KG1 (cell line): Measurements from ENCODE around the gene HYAL1.

Experiments used
- DNase-seq: peaks from one replicate; lab custom pipeline; 2025; lab: John Stamatoyannopoulos, UW

HYAL1 gene

DNA sequence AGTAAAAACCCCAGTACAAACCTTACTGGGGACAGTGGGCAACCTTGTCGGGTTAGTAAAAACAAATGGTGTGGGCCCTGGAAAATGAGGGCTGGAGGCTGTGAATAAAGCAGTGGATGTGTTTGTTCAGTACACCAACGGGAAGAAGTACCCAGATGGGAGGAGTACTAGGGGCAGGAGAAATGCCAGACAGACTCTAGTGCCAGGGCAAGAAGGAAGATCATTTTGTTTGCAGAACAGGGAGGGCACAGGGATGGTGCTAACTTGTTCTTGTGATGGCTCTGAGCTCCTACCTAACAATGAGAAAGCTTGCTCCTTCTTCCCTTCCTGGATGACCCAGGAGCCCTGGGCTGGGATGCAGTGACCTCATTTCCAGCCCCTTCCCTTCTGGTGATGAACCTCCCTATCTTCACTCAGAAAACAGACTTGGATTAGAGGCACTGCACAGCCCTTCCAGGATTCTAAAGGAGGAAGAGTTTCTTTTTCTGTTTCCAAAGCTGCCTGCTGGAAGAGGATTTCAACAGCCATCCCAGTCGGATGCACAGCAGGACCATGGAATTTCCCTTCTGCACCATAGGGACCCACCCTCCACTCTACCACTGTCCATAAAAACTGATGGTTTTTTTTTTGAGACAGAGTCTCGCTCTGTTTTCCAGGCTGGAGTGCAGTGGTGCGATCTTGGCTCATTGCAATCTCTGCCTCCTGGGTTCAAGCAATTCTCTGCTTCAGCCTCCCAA is 31.1 kb upstream of the HYAL1 start:
- DNase-seq = no peak

DNA sequence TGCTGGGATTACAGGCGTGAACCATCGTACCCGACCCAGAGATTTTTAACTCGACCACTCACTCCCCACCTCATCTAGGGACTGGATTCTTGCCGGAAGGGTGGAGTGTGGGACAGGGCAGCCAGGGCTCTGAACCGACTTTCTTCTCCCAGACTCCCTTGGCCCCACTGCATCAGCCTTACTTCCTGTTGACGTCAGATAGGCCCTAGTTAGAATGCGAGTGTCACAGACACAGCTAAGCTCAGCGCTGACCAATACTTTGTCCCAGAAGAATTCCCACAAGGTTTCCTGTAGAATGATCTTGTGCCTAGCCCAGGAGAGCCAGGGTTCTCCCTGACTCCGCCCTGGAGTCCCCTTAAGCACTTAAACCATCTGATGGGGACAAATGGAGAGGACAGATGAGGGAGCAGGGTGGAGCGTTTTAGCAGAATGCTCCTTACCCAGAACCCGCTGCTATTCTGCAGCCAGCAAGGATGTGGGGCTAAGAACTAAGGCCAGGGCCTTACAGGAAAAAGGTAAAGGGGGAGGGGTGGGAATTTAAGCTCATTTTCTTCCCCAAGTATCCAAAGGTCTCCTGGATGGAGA is 30.5 kb upstream of the HYAL1 start:
- DNase-seq = no peak

DNA sequence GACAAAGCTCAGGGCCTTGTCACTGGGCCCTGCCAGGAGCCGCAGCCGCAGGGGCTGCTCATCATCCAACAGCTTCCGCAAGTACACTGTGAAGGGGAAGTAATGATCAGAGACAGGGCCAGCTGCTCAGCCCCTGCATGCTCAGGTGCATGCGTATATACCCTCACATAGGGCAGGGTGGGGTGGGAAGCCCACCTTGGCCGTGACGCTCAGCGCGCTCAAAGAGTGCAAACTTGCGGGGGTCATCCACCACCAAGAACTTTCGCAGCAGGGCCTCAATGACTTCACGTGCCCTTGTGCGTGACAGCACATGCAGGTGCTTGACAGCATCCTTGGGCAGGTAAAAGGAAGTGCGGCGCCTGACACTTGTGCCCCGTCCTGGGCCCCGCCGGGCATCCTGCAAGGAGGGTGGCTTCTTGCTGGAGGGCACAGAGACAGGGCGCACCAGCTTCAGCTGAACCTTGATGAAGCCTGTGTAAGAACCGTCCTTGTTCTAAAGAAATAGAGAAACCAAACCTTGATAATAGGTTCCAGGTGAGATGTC is 28.1 kb upstream of the HYAL1 start:
- no peak for DNase-seq

DNA sequence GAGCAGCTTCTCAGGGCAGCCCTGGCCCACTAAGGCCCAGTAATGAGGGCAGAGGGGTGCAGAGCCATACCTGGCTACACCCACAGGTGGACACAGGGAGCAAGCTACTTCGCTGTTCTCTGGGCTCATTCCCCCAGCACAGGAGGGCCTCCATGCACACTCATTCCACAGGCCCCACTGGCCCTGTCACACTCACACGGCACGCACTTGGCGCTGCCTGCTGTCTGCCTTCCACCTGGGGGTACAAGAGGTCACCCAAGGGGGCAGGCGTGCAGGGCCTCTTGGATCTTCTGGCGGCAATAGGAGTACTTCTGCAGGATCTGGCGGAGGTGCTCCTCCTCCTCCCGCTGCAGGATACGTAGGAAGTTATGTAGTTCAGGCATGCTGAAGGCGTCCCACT is 27.0 kb upstream of the HYAL1 start:
- no peak for DNase-seq

DNA sequence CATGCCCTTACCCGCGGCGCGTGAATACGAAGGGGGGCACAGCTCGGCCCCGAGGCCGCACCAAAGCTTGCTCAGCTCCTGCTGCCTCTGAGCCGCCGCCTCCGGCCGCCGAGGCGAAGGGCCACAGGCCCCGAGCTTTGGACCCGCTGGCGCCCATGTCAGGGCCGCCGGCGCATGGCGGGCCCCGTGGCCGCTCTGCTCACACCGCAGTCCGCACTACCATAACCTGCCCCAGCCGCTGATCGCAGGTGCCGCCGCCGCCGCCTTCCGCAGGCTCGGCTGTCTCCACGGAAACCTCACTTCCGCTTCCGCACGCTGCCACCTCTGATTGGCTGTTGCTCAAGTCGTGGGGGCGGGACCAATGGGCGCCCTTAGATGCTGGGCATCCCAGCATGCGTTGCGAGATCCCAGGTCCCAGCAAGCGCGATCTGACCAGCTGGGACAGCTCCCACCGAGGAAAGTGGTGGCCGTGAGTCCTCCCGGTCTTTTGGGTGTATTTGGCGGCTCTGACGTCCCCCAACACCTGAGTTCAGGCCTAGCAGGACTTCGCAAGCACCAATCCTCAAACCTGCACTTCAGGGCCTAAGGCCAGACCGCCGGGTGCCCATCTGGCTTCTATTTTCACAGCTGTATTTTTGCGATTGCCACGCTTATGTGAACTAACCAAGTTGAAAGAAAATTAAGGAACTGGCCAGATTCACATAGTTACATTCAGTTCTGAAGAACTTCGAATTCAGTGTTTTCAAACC is 24.7 kb upstream of the HYAL1 start, which contains the start of gene TUSC2:
Gene TUSC2 (minus strand): TSS at position 281 of the 749 bp plus-strand sequence. CDS start 124 bp downstream, at position 157.
- DNase-seq = peak; percentile 96

DNA sequence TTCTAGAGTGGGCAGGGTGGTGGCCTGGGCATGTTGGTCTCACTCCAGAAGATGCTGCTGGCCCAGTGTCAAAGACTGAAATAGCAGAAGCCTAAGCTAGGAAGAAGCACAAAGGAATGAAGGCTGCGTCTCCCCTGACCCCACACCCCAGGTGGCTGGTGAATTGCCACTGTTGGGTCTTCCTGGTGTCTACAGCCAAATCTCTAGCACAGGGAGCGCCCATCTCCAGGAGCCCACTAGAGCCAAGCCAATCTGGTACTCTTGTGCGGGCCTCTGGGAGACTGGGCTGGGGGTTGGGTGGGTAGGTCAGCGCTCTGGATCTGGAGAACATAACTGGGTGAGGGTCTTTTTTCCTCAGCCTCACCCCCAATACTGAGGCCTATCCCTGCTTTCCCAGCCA is 23.8 kb upstream of the HYAL1 start:
- DNase-seq = no peak

DNA sequence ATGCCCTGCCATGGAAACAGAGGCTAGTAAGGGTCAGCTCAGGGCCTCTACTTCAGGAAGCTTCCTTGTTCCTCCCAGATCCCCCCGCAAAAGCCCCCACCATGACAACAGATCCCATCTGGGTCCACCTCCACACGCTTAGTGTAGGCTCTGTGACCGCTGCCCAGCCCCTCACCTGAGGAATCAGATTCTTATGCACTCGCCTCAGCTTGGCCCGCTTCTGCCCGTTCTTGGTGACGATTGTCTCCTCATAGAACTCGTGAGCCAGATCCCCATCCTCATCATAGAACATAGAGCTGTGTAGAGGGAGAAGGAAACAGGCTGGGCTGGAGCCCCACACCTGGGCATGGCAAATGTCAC is 22.8 kb upstream of the HYAL1 start:
- no peak for DNase-seq

DNA sequence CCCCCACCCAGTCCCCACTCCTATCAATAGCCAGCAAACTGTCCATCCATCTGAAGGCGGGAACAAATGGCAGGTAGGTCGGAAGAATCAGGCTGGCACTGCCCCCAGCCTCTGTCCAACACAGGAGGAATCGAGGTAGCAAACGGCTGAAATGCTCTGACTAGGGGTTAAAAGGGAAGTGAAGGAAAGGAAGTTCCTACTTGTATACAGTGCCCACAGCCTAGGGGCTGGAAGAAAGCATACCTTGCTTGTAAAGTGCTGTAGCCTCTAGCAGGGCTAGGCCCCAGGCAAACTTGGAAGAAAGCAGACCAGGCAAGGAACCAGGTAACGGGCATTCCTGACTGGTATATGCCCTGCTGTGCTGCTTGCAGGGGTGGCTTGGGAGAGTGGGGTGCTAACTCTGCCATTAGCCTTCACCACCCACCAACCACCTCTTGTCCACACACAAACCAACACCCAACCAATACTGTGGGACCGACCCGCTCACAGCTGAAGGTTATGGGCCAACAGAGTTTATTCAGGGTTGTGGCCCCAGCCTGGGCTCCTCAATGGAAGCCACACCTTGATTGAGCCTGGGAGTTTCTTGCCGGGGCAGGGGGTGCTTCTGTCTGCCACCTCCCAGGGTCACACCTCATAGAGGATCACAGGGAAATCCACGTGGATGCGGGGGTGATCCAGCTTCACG is 22.3 kb upstream of the HYAL1 start:
- no peak for DNase-seq

DNA sequence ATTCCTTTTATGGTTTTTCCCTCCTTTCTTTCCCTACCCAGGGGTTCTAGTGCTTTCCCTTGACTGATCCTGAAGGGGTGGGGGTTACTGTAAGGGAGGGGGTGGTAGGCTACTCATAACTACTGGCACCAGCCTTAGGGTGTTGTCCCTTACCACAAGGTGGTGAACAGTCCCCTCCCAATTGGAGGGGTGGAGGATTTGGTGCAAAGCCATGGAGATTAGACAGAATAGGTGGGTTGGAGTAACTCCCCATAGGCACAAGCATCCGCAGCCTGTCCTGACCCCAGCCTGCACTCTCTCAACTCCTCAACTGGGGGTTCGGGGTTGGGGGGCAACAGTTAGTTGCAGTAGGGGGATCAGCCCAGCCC is 21.7 kb upstream of the HYAL1 start:
- no peak for DNase-seq

DNA sequence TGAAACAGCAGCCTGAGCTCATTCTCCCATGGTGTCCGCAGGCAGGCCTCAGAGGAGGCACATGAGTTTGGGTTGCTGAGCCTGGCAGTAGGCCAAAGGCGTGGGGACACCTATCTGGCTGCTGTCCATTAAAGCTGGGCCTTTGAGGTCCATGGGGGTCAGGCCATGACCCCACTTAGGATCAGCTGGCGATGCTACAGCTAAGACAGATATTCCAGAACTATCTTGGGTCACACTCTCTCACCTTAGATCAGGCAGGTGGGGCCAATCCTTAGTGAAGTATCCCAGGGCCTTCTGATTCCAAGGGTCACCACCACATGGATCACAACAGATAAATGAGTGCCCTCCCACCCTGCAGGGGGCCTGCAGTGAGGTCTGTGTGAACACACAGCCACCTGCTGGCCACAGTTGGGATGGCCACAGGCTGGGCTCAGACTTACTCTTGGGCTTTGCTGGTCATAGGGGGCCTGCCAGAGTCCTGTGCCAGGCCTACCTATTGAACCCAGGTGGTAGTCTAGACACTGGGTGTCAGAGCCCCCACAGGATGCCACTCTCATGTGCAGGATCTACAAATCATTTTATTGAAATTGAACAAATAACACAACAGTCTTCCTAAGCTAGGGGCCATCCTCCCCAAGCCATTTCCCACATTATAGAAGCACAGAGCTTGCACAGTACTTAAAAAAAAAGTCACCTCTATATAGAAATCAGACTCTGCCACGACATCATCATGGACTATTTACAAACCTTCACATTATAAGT is 21.2 kb upstream of the HYAL1 start:
- DNase-seq = peak; percentile 57

DNA sequence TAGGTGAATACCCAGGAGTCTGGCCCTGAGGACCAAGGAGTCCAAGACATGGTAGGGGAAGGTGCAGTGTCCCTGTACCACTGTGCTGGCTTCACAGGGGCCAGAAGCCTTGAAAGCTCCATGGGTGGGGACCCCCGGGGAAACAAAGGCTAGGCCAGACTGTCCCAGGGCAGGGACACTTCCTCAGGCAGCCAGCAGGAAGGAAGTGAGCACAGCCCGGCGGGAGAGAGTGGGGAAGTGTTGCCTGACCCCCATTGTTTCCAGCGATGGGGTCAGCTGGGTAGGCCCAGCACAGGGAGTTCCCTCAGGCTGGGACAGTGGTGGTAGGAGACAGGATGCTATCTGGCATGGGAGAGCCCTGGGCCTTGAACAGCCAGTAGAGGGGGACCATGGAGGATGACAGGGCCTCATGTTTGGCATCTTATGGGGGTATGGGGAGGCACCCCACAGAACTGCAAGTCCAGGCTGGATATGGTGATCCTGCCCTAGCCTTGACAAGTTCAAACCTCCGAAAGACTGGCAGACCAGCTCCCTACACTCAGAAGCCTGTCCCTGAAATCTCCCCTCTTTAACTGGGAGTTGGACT is 20.3 kb upstream of the HYAL1 start:
- DNase-seq = no peak

DNA sequence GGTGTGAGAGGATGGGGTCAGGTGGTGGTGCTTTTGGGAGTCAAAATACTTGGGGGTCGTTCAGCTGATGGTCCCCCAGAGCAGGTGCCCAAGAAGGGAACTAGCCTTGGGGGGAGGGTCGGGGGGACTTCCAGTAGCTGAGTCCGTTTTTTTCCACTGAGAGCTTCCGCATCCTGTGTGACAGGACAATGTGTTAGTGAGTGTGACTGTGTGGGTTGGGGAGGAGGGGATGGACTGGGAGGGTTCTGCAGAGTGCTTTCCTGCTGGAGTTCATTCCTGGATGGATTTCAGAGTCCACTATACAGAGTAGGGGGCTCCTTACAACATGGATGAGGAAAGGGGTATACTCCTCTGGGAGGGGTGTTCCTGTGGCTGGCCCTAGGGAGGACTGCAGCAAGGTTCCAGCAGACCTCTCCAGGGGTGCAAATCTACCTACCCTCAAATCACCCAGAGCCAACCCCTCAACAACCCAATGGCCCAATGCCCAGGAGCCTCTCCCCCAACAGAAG is 19.8 kb upstream of the HYAL1 start:
- DNase-seq = no peak

DNA sequence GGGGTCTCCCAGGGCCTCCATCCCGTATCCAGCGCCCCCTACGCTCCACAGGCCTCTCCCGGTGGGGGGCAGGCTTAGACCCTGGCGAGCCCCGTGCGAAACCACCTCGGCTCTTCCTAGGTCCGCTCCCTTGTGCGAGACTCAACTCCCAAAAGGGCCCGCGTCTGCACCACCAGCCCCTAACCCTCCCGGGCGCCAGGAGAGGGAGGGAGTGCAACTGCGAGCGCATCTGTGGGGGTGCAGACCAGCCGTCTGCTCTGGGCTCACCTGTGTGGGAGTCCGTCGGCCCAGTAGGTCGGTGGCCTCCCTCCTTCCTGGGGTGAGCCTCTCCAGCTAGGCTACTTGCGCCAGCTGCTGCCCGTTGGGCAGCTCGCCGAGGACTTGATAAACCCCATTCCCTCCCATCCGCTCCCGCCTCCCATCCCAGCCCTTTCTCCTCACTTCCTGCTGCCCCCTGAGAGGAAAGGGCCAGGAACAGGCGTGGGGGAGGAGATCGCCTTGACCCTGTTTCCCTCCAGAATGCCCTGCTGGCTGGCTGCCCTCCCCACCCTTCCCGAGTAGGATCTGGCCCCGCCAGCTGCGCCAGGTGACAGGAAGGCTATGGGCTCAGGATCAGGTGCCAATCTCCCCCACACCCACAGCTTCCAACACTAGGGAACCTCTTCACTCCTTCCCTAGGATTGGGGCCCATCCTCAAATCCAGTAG is 19.2 kb upstream of the HYAL1 start, which contains the start of gene HYAL2:
Gene HYAL2 (minus strand): TSS at position 360 of the 706 bp plus-strand sequence. CDS start 2,256 bp downstream, outside the sequence.
- no peak for DNase-seq

DNA sequence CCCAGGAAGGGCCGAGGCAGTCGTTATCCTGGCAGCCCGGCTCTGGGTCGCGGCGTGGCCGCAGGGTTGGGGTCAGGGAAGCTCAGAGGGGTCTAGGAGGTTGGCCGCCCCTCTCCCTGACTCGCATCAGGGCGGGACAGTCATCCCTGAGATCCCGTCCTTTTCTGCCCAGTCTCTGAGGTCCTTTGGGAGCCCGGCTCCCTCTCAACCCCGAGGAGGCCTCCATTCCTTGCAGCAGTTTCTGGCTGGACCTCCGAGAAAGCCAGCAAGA is 18.7 kb upstream of the HYAL1 start:
- DNase-seq = no peak

DNA sequence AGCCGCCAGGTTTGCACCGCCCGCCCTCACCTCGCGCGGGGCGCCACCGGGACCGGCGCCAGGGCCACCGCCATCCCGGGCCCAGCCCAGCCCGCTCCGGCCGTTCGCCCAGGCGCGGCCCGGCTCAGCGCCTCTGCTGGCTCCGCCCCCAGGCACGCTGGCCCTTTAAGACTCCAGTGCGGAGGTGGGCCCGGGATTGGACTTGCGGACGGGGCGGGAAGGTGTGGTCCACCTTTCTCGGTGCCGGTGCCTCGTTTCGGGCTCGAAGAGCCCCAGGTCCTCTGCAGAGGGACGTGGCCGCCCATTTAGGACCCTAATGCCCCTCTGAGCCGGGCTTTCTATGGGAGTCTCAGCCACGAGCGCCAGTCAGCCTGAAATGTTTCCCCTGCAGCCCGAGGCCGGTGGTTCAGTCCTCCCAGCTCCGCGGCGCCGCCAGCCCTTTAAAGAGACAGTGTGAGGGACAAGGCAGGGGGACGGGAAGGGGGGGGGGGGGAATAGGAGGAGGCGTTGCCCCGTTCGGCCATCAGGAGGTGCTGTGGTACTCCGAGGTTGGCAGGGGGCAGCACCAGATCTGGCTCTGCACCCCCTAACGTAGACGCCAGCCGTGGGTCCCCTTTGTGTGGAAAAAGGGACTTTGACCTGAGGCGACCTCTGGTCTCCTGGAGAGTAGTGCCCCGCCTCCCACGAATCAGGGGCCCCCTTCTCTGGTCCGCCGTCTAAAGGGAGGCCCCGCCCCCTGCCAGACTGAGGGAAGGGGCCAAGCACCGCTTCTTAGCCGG is 18.2 kb upstream of the HYAL1 start:
- DNase-seq = peak; percentile 92

DNA sequence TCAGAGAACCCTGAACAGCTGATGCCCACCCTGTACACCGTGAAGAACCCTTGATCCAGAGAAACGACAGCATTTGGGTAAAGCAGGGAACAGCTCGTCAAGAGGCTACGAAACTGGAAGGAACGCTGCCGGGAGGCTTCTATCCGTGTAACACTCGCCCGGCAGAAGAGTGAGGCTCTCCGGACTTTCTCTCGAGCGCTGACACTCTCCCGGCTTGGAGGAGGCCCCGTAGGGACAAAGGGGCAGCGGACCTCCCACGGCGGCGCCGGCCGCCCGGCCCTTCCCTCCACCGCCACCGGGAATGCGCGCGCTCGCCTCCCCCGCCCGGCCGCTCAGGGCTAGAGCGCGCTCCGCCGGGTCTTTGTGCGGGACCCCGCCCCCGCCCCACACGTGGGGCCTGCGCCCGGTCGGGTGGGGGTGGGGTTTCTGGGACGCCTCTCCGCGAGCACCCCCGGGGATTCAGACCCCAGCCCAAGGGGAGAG is 17.5 kb upstream of the HYAL1 start:
- DNase-seq = peak; percentile 64

DNA sequence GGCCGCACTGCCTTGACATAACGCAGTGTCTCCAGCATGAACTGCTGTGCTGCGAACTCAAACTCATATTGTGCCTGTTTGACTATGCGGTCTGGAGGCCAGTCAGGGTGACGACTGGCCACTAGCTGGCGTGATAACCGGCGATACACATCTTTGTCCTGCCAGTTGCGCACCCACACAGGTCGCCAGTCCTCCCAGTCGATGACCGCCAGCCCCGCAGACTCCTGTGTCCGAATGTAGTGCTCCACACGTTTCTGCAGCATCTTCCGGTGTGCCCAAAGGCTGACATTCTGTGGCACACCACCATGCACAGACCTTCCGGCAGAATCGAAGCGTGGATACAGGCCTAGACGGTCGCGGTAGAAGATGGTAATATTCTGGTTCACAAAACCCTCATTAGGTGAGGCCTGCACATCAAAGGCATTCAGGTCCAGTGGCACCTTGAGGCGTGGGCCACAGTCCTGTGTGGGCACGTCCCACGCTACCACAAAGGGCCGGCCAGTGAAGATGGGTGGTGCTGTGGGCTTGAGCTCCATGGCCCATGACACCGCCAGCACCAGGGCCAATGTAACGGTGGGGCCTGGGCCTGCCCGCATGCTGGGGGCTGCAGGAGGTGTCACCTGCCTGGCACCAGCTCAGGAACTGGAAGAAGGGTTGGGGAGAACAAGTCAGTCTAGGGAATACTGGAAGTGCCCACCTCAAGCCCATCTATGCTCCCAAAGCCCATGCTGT is 16.7 kb upstream of the HYAL1 start:
- no peak for DNase-seq

DNA sequence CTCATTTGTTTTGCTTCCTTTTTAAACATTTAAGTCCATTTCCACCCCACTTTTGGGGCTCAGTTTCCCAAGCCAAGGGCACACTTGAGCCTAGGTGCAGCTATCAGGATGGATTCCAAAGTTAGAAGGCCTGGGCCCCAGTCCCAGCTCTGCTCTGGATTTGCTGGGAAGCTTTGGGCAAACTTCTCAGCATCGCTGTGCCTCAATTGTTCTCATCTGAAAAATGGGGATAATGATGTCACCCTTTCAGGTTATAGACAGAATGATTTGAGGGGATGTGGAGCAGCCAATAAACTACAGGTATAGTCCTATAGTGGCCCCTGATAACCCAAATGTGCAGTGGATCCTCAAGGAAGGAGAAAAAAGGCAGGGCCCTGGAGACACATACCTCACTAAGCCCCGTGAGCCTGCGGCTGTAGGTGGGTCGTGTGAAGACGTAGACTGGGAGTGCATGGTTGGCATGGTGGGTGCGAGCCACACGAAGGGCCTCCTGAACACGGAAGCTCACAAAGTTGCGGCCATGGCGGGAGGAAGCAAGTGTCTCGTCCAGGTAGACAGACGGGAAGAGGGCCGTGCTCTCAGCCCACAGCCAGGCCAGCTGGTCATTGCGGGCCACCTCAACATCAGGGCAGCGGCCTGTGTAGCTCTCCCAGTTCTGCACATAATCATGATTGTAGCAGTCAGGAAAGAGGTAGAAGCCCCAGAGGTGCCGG is 16.0 kb upstream of the HYAL1 start:
- no peak for DNase-seq
